Transverse colon (tissue), 4 donors: ENCODE results near the gene C12orf56. TPM values are rescaled to one million over a fixed set of nuclear protein-coding genes. Genes with fewer than 3 reads are reported as not detected.
A peak's percentile ranks its signal among the peaks of the same experiment; 100 is the strongest.

Experiments
- DNase-seq: peaks from one replicate; pipeline ENCODE4 v3.0.0-alpha.2; 2019
- H3K27ac ChIP-seq, 4 donors: fragments of 200-600 bp; sonication (generic); 2 replicates each; pipeline ENCODE4 v1.5.1; 2016 to 2018; ENCODE audit warnings: inconsistent platforms in 4 of 4
- H3K27me3 ChIP-seq: fragments of 200-600 bp; sonication (generic); 2 replicates; pipeline ENCODE4 v1.5.1; 2017; ENCODE audit warnings: inconsistent platforms
- H3K36me3 ChIP-seq, 4 donors: fragments of 200-600 bp; sonication (generic); 2 replicates each; pipeline ENCODE4 v1.5.1; 2017 to 2019; ENCODE audit warnings: inconsistent platforms in 4 of 4
- H3K4me1 ChIP-seq, 4 donors: fragments of 200-600 bp; sonication (generic); 2 replicates each; pipeline ENCODE4 v1.5.1; 2017 to 2020; ENCODE audit warnings: inconsistent platforms in 4 of 4
- H3K4me3 ChIP-seq, 4 donors: fragments of 200-600 bp; sonication (generic); 1 replicate in 1 of 4; 2 replicates in 3 of 4; pipeline versions ENCODE4 v1.5.1 to v1.6.1; 2017 to 2019; ENCODE audit warnings: inconsistent platforms in 4 of 4
- H3K9me3 ChIP-seq, 2 donors: fragments of 200-600 bp; sonication (generic); 2 replicates each; pipeline ENCODE4 v1.5.1; 2017 to 2019; ENCODE audit warnings: inconsistent platforms in 2 of 2
- CTCF ChIP-seq, 5 experiments: fragments of 200-600 bp in 3 of 5; fragments of 450-650 bp in 2 of 5; sonication (generic) in 3 of 5; IDR thresholded peaks; 1 replicate in 2 of 5; 2 replicates in 3 of 5; pipeline ENCODE4 v1.5.1; 2016 to 2017; ENCODE audit warnings: antibody characterized with exemption in 5 of 5, inconsistent platforms in 3 of 5, mild to moderate bottlenecking in 2 of 5, moderate library complexity in 1 of 5
- EP300 ChIP-seq: sonication (generic); formaldehyde crosslinking; IDR thresholded peaks from one replicate; pipeline ENCODE4 v1.6.1; 2017; ENCODE audit warnings: antibody characterized with exemption, low read depth
- POLR2A ChIP-seq: fragments of 450-650 bp; IDR thresholded peaks from one replicate; pipeline ENCODE4 v1.6.1; 2016; ENCODE audit warnings: antibody characterized with exemption, mild to moderate bottlenecking, moderate library complexity
- POLR2AphosphoS5 ChIP-seq, 3 donors: sonication (generic); formaldehyde crosslinking; IDR thresholded peaks; one replicate each; pipeline ENCODE4 v1.6.1; 2016; ENCODE audit warnings: antibody characterized with exemption in 3 of 3
- WGBS, 2 donors: methylation state at CpG; one replicate each; pipeline ENCODE4 v1.1.5; 2018; ENCODE audit warnings: low coverage in 1 of 2; 5-methylcytosine and 5-hydroxymethylcytosine counted together
- in situ Hi-C, 4 donors: fragments of 200-750 bp; cut with MboI; loops; one replicate each; pipeline versions ENCODE4 v1.15.0 to v1.15.1; 2017; ENCODE audit warnings: low sequenced_read_pairs in 3 of 4, low pct_ligation_motif_present in 1 of 4, low pct_unique_long_range_greater_than_20kb in 1 of 4
- intact Hi-C: fragments of 100-400 bp; cut with DNase I; formaldehyde crosslinking; loops from one replicate; pipeline ENCODE4 v1.15.1; 2023; ENCODE audit warnings: low total_unique reads
- total RNA-seq, 4 donors: library from RNA; depleted of rRNA; stranded (reverse); fragments of >200 nt; gene quantifications; one replicate each; pipeline ENCODE4 v1.1.0, GENCODE V29; 2016

C12orf56 gene
- total RNA-seq, 4 donors from 2014 or later: 0.32 to 0.41 TPM; not detected in 2

DNA sequence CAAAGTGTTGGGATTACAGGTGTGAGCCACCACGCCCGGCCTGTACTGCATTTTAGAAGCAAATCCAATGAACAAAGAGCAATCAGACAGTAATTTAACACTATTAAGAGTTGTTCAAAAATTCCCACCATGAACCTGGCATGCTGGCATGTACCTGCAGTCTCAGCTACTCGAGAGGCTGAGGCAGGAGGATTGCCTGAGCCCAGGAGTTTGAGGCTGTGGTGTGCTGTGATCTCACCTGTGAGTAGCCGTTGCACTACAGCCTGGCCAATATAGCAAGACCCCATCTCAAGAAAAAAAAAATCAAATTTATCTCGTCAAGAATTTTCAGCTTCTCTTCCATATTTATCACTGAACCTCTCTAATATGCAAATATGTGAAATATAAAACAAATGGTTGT lies 128.7 kb downstream of the C12orf56 start:
- Histone ChIP-seq H3K27me3 (no peaks in the 10 kb centered on the region), H3K27ac (no peak overlapping the region), H3K9me3 (no peaks in the 10 kb centered on the region), H3K36me3 (no peaks in the 10 kb centered on the region), H3K4me1 (no peaks in the 10 kb centered on the region), H3K4me3 (no peak overlapping the region)
- in situ Hi-C loops: loop anchor here in 1 of 4 donors (5.0 kb wide), 1 partner anchor 425 kb away; no protein-coding TSS in a partner anchor
- TF ChIP-seq CTCF (IDR thresholded peaks at IDR 0.05): no peak
- TF ChIP-seq POLR2AphosphoS5 (IDR thresholded peaks at IDR 0.05): no peak
- no peak for TF ChIP-seq EP300
- TF ChIP-seq POLR2A: no peak
- WGBS, 2 donors: 80 to 90% methylated on average over 3 to 5 of the region's 5 CpGs
- intact Hi-C loops: no loop called here
- no peak for DNase-seq

- WGBS, 2 donors: 42 to 58% methylated on average over 2 to 3 of the region's 3 CpGs
- H3K4me1 ChIP-seq: no peaks in the 10 kb centered on the region
- no peak overlapping the region for H3K27ac ChIP-seq
- no peaks in the 10 kb centered on the region for H3K27me3 ChIP-seq
- TF ChIP-seq CTCF (IDR thresholded peaks at IDR 0.05) (no peak), EP300 (no peak), POLR2A (no peak), POLR2AphosphoS5 (IDR thresholded peaks at IDR 0.05) (no peak)
- no peaks in the 10 kb centered on the region for H3K9me3 ChIP-seq
- in situ Hi-C loops: no loop called here
- H3K4me3 ChIP-seq: no peak overlapping the region
- intact Hi-C loops: loop anchor here (5.0 to 10.0 kb wide), 2 partner anchors 74 to 416 kb away; partner anchors contain the start of gene SRGAP1
- DNase-seq: no peak
- H3K36me3 ChIP-seq: no peaks in the 10 kb centered on the region
Measured at GRCh38 chr12:64258576-64258975, 132.0 kb downstream of the C12orf56 start.

GRCh38 chr12:64256166-64256800 lies 134.3 kb downstream of the C12orf56 start:
- TF ChIP-seq CTCF (IDR thresholded peaks at IDR 0.05) (peak; percentile 64 to 75 (median 69)), POLR2AphosphoS5 (IDR thresholded peaks at IDR 0.05) (no peak)
- no peaks in the 10 kb centered on the region for H3K4me1 ChIP-seq
- H3K27me3 ChIP-seq: no peaks in the 10 kb centered on the region
- H3K4me3 ChIP-seq: no peak overlapping the region
- intact Hi-C loops: loop anchor here (5.0 to 10.0 kb wide), 2 partner anchors 71 to 414 kb away; partner anchors contain the start of gene SRGAP1
- H3K27ac ChIP-seq: no peak overlapping the region
- no peaks in the 10 kb centered on the region for H3K9me3 ChIP-seq
- 58 to 71% methylated on average over 4 of the region's 4 CpGs for WGBS, 2 donors
- no peaks in the 10 kb centered on the region for H3K36me3 ChIP-seq
- DNase-seq: no peak
- in situ Hi-C loops: no loop called here

DNA sequence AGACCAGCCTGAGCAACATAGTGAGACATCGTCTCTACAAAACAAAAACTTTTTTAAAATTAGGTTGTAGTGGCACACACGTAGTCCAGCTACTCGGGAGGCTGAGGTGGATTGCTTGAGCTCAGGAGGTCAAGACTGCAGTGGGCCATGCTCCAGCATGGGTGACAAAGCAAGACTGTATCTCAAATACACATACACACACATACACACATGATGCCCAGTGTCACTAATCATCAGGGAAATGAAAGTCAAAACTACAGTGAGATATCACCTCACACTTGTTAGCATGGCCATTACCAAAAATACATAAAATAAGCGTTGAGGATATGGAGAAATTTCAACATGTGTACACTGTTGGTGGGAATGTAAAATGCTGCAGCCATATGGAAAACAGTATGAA lies 135.3 kb downstream of the C12orf56 start:
- in situ Hi-C loops: no loop called here

More for the DNA sequence above, 135.3 kb downstream of the C12orf56 start:
- TF ChIP-seq EP300: no peak
- no peak for TF ChIP-seq POLR2AphosphoS5 (IDR thresholded peaks at IDR 0.05)
- H3K27ac ChIP-seq: no peak overlapping the region
- no peak overlapping the region for H3K4me3 ChIP-seq
- no peaks in the 10 kb centered on the region for H3K4me1 ChIP-seq
- DNase-seq: no peak
- intact Hi-C loops: loop anchor here (5.0 to 10.0 kb wide), 2 partner anchors 70 to 413 kb away; partner anchors contain the start of gene SRGAP1
- H3K27me3 ChIP-seq: no peaks in the 10 kb centered on the region
- WGBS, 2 donors: 71 to 73% methylated on average over 4 of the region's 4 CpGs
- H3K9me3 ChIP-seq: no peaks in the 10 kb centered on the region
- H3K36me3 ChIP-seq: no peaks in the 10 kb centered on the region
